ENCODE data around the gene ALPI.

The ALPI gene

GRCh38 chr2:232501794-232502390 lies 45.9 kb downstream of the ALPI start:
- no peak for DNase-seq (ENCODE audit: low spot score)

DNA sequence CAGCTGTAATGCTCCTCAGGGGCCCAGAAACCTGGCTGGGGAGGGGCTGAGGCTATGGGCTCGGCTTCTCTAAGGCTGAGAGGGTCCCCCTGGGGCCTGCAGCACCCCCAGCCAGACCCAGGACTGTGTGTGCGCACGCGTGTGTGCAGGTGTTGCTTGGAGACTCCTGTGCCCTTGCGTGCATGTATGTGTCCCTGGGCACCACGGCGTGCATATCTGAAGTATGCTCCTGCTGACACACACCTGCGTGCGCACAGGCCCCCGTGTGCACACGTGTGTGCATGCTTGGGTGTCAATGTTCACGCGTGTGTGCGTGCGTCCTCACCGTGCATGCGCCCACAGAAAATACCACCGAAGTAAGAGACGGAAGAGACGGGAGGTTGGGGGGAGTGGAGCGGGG lies 46.6 kb downstream of the ALPI start:
- no peak for DNase-seq (ENCODE audit: low spot score)

DNA sequence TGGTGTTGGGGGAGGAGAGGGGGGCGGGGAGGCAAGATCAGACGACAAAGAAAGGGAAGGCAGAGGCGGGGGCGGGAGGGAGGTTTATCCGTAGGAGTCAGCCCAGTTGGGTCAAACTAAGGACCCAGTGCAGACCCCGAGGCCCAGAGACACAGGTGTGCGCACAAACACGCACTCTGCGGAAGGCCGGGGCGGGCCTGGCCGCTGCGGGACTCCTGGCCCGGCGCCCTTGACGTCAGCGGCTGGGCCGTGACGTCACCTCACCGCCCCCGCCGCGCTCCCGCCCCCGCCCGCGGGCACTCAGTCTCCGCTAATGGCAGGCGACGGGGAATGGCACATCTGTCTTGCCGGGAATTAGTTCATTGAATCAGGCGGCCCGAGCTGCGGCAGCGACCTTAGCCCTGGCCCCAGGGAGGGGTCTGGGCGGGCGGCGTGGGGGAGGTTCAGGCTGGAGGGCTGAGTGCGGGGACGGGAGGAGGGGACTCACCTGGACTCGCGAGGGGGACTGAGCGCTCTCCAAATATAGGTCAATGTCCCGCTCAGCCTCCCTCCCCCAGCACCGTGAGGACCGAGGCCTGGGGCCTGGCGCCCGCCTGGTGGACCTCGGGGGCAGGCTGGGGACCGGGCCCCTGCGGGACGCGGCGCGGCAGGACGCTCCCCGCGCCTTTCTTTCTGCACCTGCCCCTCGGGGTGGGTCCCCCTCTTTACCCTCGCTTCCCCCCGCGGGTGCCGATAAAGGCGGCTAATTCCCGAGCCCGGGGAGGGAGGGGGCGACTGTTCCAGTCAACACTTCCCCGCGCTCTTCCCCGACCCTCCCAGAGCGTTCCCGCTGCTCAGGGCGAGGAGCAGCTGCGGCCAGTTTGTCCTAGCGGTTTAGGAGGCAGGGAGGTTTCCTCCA lies 47.2 kb downstream of the ALPI start:
- DNase-seq (ENCODE audit: low spot score): no peak

- no peak for DNase-seq (ENCODE audit: low spot score)
Observed at GRCh38 chr2:232503809-232504323, 47.9 kb downstream of the ALPI start.

DNA sequence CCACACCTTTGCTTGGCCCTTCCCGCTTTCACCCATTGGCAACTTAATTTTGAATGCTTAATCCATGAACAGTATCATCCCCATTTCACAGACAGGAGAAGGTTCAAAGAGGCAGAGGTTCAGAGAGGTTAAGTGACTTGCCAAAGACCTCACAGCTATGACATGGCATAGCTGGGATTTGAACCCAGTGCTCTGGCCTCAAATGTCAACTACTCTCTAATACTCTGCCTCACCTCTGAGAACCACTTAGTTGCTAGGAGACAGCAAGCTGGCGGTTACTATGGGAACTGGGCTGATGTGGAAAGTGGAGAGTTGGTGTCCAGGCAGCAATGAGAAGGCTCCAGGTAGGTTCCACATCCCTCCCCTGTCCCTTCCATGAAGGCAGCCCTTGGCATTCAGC lies 48.5 kb downstream of the ALPI start:
- no peak for DNase-seq (ENCODE audit: low spot score)

DNA sequence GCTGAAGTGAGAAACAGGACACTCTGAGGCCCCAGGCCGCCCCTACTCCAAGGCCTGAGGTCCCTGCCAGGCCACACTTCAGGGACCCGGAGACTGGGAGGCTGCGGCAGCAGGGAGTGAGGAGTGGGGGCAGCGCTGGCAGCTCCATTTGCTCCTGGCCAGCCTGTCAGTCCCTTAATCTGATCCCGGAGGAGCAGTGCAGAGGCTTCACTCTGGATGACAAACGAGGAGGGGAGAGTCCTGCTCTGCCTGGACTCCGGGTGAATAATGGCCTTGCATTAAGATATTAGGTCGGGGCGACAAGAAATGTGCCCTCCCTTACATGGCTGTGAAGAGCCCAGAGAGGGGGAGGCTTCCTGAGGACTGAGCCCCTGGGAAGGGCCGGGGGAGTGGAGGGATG lies 49.9 kb downstream of the ALPI start:
- no peak for DNase-seq (ENCODE audit: low spot score)

DNA sequence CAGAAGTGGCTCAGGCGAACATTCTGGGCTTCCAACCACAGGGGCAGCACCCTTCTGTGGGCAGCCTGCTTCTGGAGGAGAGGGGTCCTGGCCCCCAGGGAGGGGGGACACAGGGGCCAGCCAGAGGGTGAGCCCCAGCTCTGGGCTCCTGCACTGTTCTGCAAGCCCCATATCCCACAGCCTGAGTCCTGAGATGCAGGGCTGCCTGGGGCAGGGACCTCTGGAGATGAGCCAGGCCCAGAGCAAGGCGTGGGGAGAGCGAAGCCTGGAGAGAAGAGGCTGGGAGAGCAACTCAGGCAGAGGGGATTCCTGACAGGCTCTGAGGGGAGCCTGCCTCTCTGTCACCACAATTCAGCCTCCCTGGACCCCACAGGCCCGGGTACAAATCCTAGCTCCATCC lies 50.8 kb downstream of the ALPI start:
- no peak for DNase-seq (ENCODE audit: low spot score)

DNA sequence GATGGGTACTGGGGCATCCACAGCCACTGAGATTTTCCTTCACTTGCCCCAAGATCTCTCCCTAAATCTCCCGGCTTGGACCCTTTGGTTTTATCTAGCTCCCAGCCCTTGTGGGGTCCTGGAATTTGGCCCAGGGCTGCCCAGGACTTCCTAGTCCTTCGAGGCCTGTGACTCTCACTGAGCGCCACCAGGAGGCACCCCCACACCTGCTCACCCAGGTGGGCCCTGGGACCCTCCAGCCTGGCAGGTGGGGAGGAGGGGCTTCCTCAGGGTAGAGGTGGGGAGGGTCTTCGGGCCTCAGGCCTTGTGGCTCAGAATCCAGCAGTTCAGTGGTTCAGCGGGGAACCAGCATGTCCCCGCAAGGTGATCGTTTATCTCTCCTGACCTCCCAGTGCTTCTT lies 52.3 kb downstream of the ALPI start:
- no peak for DNase-seq (ENCODE audit: low spot score)
